HL-60 (cell line): ENCODE results near the gene ARHGAP26.

ENCODE experiments used
- DNase-seq, 2 experiments: peaks; one replicate each; pipeline ENCODE4 v3.0.0-alpha.2; 2010 to 2020; ENCODE audit warnings: low read depth in 1 of 2, low spot score in 1 of 2
- H3K27ac ChIP-seq: fragments of 250-450 bp; sonication (Bioruptor Pico); replicated peaks from 2 replicates; pipeline ENCODE4 v1.5.1; 2020; ENCODE audit warnings: mild to moderate bottlenecking, moderate library complexity
- H3K27me3 ChIP-seq: fragments of 250-450 bp; sonication (Bioruptor Pico); 2 replicates; pipeline ENCODE4 v1.5.1; 2021; ENCODE audit warnings: mild to moderate bottlenecking, moderate library complexity; ENCODE audit not compliant: insufficient read depth, poor library complexity, severe bottlenecking
- H3K4me3 ChIP-seq: replicated peaks from 2 replicates; pipeline ENCODE4 v1.5.1; 2011; ENCODE audit warnings: mild to moderate bottlenecking, control low read depth, low read length; ENCODE audit not compliant: insufficient read depth
- GABPA ChIP-seq: IDR thresholded peaks from 2 replicates; pipeline ENCODE4 v1.6.1; 2012; ENCODE audit warnings: low read depth
- POLR2AphosphoS5 ChIP-seq: IDR thresholded peaks from 2 replicates; pipeline ENCODE4 v1.6.1; 2012; ENCODE audit warnings: low read depth
- SPI1 ChIP-seq: IDR thresholded peaks from 2 replicates; pipeline ENCODE4 v1.6.1; 2012; ENCODE audit warnings: low read depth, mild to moderate bottlenecking, borderline replicate concordance
- TF ChIP-seq, protein P1 (sequence below): IDR thresholded peaks from 2 replicates; pipeline ENCODE4 v1.6.1; 2012; ENCODE audit warnings: low read depth; ENCODE audit not compliant: insufficient replicate concordance
- TF ChIP-seq, protein P2 (sequence below): IDR thresholded peaks from one replicate; pipeline ENCODE4 v1.5.1; 2011; ENCODE audit warnings: low read length, control low read depth, inconsistent platforms; ENCODE audit not compliant: insufficient read depth

Gene ARHGAP26

DNA sequence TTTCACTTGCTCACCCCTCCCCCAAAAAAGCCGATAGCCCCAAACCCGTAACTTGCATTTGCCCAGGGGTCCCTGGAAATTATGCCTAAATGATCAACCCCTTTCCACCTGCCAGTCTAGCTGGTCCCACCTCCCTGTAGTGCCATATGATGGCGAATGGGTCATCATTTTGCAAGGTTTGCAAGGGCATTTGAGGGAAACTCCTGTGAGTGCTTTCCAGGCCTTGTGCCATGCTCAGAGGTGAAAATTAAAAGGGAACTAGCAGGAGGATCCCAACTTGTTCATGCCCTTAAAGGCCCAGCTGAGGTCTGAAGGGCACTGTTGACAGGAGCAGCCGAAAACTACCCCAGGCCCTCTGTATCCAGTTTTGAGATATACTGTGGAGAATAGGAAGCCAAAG, 440.4 kb downstream of the ARHGAP26 start:
- DNase-seq = no peak
- no peak overlapping the region for H3K27ac ChIP-seq
- no peaks in the 10 kb centered on the region for H3K27me3 ChIP-seq
- TF ChIP-seq, protein P1, sequence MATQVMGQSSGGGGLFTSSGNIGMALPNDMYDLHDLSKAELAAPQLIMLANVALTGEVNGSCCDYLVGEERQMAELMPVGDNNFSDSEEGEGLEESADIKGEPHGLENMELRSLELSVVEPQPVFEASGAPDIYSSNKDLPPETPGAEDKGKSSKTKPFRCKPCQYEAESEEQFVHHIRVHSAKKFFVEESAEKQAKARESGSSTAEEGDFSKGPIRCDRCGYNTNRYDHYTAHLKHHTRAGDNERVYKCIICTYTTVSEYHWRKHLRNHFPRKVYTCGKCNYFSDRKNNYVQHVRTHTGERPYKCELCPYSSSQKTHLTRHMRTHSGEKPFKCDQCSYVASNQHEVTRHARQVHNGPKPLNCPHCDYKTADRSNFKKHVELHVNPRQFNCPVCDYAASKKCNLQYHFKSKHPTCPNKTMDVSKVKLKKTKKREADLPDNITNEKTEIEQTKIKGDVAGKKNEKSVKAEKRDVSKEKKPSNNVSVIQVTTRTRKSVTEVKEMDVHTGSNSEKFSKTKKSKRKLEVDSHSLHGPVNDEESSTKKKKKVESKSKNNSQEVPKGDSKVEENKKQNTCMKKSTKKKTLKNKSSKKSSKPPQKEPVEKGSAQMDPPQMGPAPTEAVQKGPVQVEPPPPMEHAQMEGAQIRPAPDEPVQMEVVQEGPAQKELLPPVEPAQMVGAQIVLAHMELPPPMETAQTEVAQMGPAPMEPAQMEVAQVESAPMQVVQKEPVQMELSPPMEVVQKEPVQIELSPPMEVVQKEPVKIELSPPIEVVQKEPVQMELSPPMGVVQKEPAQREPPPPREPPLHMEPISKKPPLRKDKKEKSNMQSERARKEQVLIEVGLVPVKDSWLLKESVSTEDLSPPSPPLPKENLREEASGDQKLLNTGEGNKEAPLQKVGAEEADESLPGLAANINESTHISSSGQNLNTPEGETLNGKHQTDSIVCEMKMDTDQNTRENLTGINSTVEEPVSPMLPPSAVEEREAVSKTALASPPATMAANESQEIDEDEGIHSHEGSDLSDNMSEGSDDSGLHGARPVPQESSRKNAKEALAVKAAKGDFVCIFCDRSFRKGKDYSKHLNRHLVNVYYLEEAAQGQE = no peak
- no peak for TF ChIP-seq GABPA
- TF ChIP-seq SPI1 = no peak
- TF ChIP-seq POLR2AphosphoS5 = no peak
- TF ChIP-seq, protein P2, sequence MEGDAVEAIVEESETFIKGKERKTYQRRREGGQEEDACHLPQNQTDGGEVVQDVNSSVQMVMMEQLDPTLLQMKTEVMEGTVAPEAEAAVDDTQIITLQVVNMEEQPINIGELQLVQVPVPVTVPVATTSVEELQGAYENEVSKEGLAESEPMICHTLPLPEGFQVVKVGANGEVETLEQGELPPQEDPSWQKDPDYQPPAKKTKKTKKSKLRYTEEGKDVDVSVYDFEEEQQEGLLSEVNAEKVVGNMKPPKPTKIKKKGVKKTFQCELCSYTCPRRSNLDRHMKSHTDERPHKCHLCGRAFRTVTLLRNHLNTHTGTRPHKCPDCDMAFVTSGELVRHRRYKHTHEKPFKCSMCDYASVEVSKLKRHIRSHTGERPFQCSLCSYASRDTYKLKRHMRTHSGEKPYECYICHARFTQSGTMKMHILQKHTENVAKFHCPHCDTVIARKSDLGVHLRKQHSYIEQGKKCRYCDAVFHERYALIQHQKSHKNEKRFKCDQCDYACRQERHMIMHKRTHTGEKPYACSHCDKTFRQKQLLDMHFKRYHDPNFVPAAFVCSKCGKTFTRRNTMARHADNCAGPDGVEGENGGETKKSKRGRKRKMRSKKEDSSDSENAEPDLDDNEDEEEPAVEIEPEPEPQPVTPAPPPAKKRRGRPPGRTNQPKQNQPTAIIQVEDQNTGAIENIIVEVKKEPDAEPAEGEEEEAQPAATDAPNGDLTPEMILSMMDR = no peak
- no peak overlapping the region for H3K4me3 ChIP-seq

DNA sequence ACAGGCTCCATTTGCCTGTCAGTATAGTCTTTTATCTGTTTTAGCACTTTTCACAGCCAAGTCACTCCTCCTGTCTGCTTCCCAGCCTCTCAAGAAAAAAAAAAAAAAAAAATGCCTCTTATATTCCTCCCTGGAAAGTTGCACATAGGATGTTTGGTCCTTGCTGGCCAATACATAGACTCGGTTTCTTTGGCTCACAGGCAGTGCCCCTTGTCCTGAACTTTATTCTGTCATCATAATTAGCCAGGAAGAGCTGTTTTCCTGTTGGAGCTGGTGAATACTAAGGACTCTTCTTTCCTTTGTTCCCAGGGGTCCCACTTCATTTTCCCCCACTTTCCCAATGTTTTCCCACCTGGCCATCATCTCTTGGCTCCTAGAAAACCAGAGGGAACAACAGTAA, 442.1 kb downstream of the ARHGAP26 start:
- no peak for DNase-seq
- no peak overlapping the region for H3K27ac ChIP-seq
- no peaks in the 10 kb centered on the region for H3K27me3 ChIP-seq
- no peak overlapping the region for H3K4me3 ChIP-seq
- TF ChIP-seq, protein P1 = no peak
- TF ChIP-seq SPI1 = no peak
- TF ChIP-seq, protein P2 = no peak
- no peak for TF ChIP-seq POLR2AphosphoS5
- TF ChIP-seq GABPA = no peak

DNA sequence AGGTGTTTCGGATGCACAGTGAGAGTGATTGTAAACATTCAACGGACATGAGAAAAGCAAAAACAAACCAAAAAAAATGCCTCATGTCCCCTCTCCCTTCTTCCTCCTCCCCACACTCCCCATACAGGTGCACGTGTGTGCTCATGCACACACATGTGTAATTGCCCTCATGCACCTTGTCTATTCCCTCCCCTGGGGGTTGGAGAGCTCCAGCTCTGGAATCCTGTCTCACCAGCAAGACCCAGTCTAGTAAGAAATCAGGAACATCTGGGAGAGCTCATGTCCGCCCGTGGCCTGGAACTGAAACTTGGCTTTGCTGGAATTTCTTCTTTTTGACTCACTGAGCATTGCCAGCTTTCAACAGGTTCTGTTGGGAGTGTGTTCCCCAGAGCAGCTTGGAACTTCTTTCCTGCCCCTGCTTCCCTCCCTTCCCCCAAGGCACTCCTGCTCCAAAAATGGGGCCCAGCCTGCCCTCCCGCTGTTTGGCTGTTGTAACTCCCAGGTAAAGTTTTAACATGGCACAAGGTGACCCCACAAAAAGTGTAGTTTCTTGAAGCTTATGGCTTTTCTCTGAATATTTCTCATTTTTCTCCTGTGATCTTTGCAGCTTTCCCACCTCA, 443.2 kb downstream of the ARHGAP26 start:
- Histone ChIP-seq H3K27ac (no peak overlapping the region), H3K27me3 (no peaks in the 10 kb centered on the region), H3K4me3 (no peak overlapping the region)
- TF ChIP-seq, protein P2 = no peak
- TF ChIP-seq GABPA = no peak
- no peak for TF ChIP-seq SPI1
- no peak for TF ChIP-seq POLR2AphosphoS5
- TF ChIP-seq, protein P1 = no peak
- no peak for DNase-seq
